ENCODE results near the gene FAM53B.

The FAM53B gene

DNA sequence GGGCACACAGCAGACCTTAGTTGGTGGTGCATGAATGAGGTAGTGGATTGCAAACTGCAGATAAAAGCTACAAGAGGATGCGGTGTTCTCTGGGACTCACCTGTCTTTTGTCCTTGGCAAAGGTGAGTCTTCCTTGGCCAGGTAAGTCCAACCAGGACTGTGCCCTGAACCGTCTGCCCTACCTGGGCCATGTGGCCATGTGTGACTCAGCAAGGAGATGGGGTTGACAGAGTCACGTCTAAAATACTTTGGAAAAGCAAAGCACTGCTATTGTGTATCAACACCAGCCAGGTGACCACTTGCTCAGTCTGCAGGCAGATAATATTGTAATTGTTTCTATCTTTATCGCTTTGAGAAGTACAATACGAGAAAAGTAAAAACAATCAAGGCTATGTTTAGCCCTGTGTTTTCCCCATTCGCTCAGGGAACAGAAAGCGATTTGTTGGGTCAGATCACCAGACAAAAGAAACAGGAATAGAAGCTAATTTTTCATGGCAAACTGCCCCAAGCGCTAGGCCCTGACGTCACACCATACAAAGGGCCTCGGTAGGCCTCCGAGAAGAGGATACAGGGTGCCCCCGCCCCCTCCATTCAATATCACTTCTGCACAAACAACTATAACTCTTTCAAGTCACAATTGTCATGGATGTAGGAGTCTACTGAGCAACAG, 57.3 kb downstream of the FAM53B start:
- H3K27ac ChIP-seq, result no peak overlapping the region
- TF ChIP-seq, protein P1, sequence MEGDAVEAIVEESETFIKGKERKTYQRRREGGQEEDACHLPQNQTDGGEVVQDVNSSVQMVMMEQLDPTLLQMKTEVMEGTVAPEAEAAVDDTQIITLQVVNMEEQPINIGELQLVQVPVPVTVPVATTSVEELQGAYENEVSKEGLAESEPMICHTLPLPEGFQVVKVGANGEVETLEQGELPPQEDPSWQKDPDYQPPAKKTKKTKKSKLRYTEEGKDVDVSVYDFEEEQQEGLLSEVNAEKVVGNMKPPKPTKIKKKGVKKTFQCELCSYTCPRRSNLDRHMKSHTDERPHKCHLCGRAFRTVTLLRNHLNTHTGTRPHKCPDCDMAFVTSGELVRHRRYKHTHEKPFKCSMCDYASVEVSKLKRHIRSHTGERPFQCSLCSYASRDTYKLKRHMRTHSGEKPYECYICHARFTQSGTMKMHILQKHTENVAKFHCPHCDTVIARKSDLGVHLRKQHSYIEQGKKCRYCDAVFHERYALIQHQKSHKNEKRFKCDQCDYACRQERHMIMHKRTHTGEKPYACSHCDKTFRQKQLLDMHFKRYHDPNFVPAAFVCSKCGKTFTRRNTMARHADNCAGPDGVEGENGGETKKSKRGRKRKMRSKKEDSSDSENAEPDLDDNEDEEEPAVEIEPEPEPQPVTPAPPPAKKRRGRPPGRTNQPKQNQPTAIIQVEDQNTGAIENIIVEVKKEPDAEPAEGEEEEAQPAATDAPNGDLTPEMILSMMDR (IDR thresholded peaks at IDR 0.05), result no peak
- no peak for TF ChIP-seq ZFX (IDR thresholded peaks at IDR 0.05; ENCODE audit: borderline replicate concordance)

DNA sequence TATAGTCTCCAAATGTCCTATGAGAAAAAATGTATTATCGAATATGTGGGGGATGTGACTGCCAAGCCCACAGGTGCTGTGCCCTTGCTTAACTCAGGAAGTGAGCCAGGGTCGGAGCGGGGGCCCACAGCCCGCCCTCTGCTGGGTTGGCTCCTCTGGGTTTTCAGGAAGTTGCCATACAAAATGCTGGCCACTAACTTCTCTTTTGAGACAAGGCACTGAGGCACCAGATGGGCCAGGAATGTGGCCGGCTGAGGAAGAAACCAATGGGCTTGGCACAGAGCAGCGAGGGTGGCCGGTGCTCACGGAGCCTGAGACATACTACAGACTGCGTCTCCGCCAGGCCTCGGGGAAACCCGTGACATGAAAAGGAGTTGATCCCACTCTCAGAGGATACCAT, 58.9 kb downstream of the FAM53B start:
- TF ChIP-seq ZFX (IDR thresholded peaks at IDR 0.05; ENCODE audit: borderline replicate concordance), result no peak
- TF ChIP-seq, protein P1 (IDR thresholded peaks at IDR 0.05), result no peak
- no peak overlapping the region for H3K27ac ChIP-seq

DNA sequence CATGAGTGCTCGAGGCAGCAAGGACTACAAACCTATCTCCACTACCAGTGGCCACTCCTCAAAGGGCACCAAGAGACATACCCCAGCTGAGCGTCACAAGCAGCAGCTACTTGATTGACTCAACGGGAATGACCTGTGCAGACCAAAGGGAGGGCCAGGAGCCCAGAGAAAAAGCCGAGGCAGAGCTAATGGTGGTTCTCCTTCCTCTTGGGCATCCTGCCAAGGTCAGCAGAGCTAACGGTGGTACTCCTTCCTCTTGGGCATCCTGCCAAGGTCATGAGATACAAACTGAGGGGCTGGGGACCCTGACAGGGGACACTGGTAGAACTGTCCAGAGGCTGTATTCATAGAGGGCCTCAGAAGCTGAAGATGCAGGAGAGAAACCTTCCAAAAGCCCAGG, 60.4 kb downstream of the FAM53B start:
- no peak overlapping the region for H3K27ac ChIP-seq
- TF ChIP-seq, protein P1 (IDR thresholded peaks at IDR 0.05), result no peak
- TF ChIP-seq ZFX (IDR thresholded peaks at IDR 0.05; ENCODE audit: borderline replicate concordance), result no peak

DNA sequence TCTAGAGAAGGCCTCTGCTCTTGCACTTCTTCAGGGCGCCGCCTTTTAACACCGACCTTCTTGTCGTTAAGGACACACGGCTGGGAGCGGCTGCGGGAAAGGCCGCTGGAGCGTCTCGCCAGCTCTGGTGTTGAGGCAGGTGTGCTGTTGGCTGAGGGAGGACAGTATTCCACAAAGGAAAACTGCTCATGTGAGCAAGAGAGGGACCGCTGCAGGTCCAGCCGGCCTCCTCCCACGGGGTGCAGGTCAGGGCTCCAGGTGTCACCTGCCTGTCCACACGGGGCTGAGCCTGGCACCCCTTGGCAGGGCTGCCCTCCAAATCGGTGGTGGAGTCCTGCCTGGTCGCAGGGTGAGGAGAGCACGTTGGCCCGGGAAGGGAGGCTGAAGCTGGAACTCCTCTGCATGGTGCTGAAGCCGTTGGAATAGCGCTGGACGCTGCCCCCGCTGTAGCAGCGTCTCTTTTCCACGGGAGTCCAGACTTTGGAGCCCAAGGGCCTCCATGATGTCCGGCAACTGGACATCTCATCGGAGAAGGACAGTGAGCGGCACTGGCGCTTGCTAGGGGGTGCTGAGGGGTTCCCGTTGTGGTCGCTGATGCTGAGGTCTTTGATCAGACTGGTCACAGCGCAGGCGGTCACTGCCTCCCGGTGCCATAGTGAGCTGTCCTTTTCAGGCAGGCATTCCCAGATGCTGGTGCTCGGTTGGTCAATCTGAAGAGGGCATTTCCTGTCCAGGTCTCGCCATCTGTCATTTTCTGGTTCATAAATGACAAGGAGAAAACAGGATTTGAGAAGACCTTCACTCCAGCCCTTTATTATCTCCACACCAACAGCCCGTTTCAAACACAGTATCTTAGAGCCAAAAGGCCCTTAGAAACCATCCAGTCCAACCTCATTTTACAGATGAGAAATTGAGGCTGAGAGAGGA, 62.3 kb downstream of the FAM53B start:
- no peak overlapping the region for H3K27ac ChIP-seq
- TF ChIP-seq, protein P1 (IDR thresholded peaks at IDR 0.05), result no peak
- TF ChIP-seq ZFX (IDR thresholded peaks at IDR 0.05; ENCODE audit: borderline replicate concordance), result no peak

DNA sequence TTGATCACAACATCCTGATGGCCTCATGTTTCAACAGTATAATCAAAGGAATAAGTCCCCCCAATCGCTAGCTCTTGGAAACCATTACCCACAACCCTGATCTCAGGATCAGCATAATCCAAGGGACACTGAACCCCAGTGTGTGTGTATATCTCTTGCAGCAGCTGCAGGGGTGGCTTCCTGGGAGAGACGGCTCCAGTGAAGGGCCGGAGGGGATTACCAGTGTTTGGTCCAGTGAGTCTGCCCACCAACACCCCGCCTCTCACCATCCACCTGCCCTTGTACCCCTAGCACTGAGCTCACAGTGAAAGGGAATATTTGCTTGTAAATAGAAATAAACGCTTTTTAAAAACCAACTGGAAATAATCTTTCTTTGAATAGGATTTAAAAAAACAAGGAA, 63.1 kb downstream of the FAM53B start:
- no peak for TF ChIP-seq ZFX (IDR thresholded peaks at IDR 0.05; ENCODE audit: borderline replicate concordance)
- TF ChIP-seq, protein P1 (IDR thresholded peaks at IDR 0.05), result no peak
- no peak overlapping the region for H3K27ac ChIP-seq

DNA sequence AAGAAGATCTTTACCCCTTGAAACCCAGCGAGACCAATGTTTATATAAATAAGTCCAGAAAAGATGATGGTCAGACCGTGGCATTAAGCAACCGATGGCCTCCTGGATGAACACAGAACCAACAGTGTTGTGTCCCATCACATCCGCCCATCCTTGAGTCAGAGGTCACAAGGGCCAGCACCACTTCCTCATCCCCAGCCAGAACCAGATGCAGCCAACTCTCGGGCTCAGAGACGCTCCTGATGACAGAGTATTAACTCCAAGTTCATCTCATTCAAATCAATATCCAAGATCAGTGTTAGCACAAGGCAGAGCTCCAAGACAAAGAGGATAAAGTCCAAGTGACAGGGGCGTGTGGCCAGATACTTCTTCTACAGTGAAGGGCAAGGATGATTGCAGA, 63.5 kb downstream of the FAM53B start:
- no peak for TF ChIP-seq ZFX (IDR thresholded peaks at IDR 0.05; ENCODE audit: borderline replicate concordance)
- TF ChIP-seq, protein P1 (IDR thresholded peaks at IDR 0.05), result no peak

DNA sequence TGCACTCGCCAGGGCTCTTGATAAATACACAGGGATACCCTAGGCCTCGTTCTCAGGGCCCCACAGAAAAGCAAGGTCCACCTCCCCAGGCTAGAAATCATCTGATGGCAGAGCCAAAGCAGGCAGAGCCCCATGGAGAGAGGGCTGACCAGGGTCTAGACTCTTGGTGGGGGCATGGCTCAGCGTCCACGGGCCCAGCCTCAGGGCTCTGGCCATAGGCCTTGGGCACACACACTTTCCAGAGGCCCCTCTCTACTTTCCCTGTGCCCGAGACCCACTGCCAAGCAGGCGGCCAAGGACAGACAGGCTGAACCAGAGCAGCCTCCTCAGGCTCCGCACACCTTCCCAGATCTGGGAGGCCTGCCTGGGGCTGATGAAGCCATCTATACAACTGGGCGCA, 64.8 kb downstream of the FAM53B start:
- no peak overlapping the region for H3K27ac ChIP-seq
- TF ChIP-seq, protein P1 (IDR thresholded peaks at IDR 0.05), result no peak
- no peak for TF ChIP-seq ZFX (IDR thresholded peaks at IDR 0.05; ENCODE audit: borderline replicate concordance)

More for the DNA sequence above, 63.5 kb downstream of the FAM53B start:
- H3K27ac ChIP-seq, result no peak overlapping the region

Measured in 22Rv1 (cell line).